GM19395 (cell line): ENCODE measurements around the gene TSPAN6.

Experiments
- ATAC-seq: cut with Tn5 transposase; IDR thresholded peaks from one replicate; pipeline ENCODE4 v1.9.1; 2021; ENCODE audit warnings: mild to moderate bottlenecking, moderate library complexity; ENCODE audit not compliant: unreplicated experiment

TSPAN6 gene

GRCh38 chrX:100648458-100649417 is 12.1 kb upstream of the TSPAN6 start:
- ATAC-seq: no peak

- no peak for ATAC-seq
Observed at GRCh38 chrX:100647739-100648138, 11.1 kb upstream of the TSPAN6 start.

DNA sequence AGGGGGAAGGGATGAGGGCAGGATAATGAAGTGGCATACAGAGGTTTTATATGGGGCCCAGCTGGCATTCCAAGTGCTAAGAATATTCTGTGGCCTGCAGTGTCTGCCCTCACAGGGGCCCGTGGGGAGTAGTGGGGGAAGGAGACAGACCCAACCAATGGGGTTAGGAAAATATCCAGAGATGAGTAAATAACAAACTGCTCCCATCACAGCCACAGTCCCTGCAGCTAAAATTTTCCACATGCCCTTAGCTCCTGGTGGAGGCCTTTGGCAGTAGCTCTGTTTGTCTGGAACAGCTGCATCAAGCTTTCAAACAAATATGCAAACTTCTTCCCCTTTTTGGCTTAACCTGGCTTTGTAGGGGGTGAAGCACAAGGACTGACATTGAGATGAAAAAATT is 10.5 kb upstream of the TSPAN6 start:
- no peak for ATAC-seq

DNA sequence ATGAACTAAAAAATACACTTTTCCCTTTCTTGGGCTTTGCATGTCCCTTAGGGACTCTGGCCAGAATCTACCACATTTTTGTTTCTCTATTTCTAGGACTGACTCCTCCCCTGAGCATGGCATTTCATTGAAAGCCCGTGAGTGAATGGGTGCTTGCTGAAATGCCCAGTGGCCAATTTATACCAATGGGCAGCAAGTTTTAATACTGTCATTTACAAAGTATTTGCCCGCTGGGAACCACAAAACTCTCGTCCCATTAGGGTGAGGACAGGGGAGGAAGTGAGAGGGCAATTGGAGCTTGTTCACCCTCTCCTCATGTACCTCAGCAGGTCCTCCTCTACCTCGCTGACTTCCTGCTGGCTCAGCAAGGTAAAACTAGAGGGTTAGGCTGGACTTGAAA is 8.5 kb upstream of the TSPAN6 start:
- no peak for ATAC-seq

DNA sequence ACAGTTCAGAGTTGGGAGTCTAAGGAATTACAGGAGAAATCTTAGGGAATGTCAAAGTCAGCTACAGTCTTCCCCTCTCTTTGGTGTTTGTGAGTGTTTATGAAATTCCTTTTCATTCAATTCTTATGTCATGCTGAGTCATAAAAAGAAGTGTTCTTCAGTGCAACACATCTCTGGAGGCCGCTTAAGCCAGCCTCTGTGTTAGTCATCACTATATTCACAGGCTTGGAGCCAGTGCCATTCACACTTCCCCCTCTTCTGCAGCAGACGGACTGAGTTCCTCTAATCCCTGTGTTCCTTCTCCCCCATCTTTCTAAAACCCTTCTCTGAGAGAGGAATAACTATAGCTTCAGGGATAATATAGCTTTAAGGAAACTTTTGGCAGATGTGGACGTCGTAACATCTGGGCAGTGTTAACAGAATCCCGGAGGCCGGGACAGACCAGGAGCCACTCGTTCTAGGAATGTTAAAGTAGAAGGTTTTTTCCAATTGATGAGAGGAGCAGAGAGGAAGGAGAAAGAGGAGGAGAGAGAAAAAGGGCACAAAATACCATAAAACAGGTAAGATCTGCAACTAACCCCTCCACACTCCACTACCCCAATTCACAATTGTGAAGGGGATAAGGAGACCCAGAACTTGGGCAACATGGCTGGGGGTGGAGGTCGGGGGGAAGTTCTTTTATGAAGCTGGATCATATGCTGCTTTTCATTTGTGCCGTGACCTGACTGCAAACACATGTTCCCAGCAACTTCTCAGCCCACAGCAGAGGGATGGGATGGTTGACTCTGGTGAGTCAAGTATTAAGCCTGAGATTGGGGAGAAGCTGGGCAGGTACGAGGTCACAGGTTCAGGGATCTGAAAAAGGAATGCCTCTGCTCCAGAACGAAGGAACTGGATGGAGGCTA is 7.6 kb upstream of the TSPAN6 start, which contains the start of gene SRPX2:
Gene SRPX2, plus strand, starts transcription at position 244 of the 905 bp plus-strand sequence. CDS start 2,124 bp downstream, outside the sequence.
- no peak for ATAC-seq

- ATAC-seq: no peak
Observed at GRCh38 chrX:100643212-100643611, 6.6 kb upstream of the TSPAN6 start.

DNA sequence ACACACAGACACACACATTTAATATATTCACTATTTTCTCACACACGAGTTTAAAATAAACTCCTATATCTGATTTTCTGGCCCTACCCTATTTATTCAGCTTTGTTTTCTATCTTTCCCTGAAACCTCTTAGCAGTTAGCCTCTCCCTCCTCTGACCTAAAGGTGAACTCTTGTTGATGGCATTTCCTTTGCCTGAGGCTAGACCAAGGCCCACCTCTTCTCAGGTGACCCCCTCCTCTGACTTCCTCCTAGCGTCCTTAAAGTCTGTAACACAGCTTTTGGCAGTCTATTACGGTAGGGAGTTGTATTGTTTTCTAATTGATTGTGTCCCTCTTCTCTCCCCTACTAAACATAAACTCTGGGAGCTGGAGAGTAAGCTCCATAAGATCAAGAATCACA is 5.7 kb upstream of the TSPAN6 start:
- ATAC-seq: no peak

DNA sequence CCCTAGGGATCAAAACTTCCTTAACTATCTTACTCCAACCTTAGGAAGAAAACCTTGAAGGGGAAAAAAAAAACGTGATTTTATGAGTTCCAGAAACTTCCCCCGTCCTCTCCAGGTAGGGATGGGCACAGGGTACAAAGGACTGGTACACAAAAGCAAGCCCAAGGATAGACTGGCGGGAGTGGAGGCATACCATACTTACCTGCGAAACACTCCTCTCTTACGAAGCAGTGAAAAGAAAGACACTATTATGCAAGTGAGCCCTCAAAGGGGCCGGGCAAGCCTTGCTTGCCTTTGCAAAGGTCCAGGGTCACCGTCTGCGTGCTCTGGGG is 651 bp downstream of the TSPAN6 start:
- peak; percentile 7 for ATAC-seq

GRCh38 chrX:100635040-100635439 is 1.6 kb downstream of the TSPAN6 start:
- ATAC-seq: no peak

- peak; percentile 97 for ATAC-seq
Observed at GRCh38 chrX:100625985-100626491, 10.6 kb downstream of the TSPAN6 start.

DNA sequence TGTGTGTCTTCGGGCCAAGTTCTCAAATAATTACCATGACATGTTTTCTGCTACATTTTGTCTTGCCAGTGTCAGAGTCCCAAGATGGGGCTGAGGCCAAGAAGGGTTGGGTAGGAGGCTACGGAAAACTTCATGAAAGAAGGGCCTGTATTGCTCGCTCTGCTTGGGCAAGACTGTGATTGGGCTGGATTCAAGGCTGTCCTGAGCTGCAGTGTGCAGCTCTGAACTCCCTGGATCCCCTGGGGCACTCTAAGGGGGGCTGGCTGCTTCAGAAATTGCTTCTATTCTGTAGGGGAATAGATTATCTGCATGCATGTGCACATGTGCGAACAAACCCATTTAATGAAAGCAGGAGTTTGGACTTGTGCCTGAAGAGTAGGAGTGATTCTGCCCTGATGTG is 13.6 kb downstream of the TSPAN6 start:
- no peak for ATAC-seq

GRCh38 chrX:100615005-100615404 is 21.6 kb downstream of the TSPAN6 start:
- peak; percentile 100 for ATAC-seq

GRCh38 chrX:100611951-100612350 is 24.7 kb downstream of the TSPAN6 start:
- ATAC-seq: no peak

- ATAC-seq: no peak
Observed at GRCh38 chrX:100609591-100609990, 27.0 kb downstream of the TSPAN6 start.

- no peak for ATAC-seq
Observed at GRCh38 chrX:100606753-100607152, 29.9 kb downstream of the TSPAN6 start.

GRCh38 chrX:100600758-100601157 is 35.8 kb downstream of the TSPAN6 start:
- ATAC-seq: peak; percentile 72

- ATAC-seq: no peak
Observed at GRCh38 chrX:100600340-100600739, 36.3 kb downstream of the TSPAN6 start.

DNA sequence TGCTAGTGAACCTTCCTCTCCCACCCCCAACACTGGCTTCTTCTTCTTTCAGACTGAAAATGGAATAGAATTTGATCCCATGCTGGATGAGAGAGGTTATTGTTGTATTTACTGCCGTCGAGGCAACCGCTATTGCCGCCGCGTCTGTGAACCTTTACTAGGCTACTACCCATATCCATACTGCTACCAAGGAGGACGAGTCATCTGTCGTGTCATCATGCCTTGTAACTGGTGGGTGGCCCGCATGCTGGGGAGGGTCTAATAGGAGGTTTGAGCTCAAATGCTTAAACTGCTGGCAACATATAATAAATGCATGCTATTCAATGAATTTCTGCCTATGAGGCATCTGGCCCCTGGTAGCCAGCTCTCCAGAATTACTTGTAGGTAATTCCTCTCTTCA is 37.1 kb downstream of the TSPAN6 start:
- ATAC-seq: no peak

- ATAC-seq: no peak
Observed at GRCh38 chrX:100596601-100597000, 40.0 kb downstream of the TSPAN6 start.

GRCh38 chrX:100593581-100593980 is 43.0 kb downstream of the TSPAN6 start:
- ATAC-seq: no peak

GRCh38 chrX:100593126-100593525 is 43.5 kb downstream of the TSPAN6 start:
- ATAC-seq: no peak
